Tongue (tissue), 2 donors: ENCODE data around the gene GRAMD2B. TPM values are rescaled to one million over a fixed set of nuclear protein-coding genes. Genes with fewer than 3 reads are reported as not detected.
A peak's percentile ranks its signal among the peaks of the same experiment; 100 is the strongest.
"Not testable (repeated sequence)": the region's sequence is repeated elsewhere in the genome, so short reads cannot be mapped to it uniquely, and the experiment has no call there.

Experiments used
- DNase-seq: peaks from one replicate; pipeline ENCODE4 v3.0.0-alpha.2; 2015
- total RNA-seq: library from RNA; depleted of rRNA; stranded (reverse); fragments of >200 nt; gene quantifications from one replicate; pipeline ENCODE4 v1.2.3, GENCODE V29; 2014

GRAMD2B gene, protein sequence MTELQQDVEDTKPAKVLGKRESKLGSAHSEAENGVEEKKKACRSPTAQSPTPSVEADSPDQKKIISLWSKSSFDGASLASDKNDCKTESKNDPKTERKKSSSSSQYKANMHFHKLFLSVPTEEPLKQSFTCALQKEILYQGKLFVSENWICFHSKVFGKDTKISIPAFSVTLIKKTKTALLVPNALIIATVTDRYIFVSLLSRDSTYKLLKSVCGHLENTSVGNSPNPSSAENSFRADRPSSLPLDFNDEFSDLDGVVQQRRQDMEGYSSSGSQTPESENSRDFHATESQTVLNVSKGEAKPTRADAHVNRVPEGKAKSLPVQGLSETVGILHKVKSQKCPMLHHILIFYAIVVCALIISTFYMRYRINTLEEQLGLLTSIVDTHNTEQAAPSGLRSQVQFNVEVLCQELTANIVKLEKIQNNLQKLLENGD
- total RNA-seq, result 16.2 TPM

DNA sequence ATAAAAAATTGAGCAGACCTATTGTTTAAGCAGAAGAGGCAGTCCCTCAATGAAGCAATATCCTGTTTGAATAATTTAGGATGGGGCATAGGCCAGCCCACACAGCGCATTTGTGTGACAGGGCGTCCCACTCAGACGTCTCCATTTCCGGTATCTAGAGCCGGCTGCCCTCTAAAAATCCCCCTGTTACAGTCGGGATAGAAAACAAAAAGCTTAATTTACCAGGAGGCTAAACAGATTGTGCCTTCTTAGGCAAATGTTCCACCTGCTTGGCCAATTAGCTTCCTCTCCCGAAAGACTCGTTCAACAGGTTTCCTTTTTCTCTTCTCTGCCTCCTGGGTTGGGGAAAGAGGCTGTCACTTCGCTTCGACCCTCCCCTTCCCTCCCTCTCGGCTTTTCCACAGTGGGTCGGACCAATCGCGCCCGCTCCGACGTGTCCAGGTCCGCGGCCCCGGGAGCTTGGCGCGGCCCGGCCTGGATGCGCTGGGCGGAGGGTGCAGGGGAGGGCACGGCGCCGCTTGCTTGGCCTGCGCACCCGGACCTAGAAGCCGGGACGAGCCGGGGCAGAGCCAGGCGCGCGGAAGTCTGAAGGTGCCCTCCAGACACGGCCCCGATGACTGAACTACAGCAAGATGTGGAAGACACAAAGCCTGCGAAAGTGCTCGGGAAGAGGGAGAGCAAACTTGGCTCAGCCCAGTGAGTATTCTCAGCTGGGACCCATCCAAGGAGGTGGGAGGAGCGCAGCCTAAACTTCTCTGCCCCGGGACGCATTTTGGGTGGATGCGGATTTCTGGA is at the start of gene GRAMD2B:
GRAMD2B (plus strand) TSS at position 416 of the 795 bp plus-strand sequence; CDS start at position 614, 198 bp downstream.
- DNase-seq, result peak; percentile 90

DNA sequence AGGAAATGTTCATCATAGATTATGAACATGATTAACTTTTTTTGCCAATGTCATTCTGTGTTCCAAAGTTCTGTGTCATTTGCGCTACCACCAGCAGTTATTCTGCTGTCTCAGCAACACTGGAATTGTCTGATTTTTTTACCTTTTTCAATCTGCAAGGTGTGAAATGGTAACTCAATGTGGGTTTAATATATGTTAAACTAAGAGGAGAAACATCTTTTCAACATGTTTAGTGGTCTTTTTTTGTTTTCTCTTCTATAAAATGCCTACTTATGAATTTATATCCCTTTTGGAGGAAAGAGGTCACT is 49.1 kb upstream of the GRAMD2B start:
- DNase-seq, result no peak

DNA sequence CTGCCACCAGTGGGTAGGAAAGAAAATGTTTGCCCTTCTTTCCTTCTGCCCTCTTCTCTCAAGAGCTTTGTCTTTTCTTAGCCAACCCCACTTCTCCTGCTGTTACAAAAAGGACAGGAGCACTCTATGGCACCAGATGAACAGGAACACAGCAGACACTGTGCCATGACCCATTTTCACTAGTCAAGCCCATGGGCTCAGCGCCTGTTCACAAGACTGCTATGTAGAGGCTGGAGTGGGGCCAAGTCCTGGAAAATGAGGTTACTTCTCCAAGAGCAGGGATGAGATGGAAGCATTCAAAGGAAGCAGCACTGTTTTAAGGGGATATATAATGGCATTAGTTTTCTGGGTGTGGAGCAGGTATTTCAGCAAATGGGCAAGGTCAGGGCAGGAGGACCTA is 46.8 kb upstream of the GRAMD2B start:
- DNase-seq, result no peak

DNA sequence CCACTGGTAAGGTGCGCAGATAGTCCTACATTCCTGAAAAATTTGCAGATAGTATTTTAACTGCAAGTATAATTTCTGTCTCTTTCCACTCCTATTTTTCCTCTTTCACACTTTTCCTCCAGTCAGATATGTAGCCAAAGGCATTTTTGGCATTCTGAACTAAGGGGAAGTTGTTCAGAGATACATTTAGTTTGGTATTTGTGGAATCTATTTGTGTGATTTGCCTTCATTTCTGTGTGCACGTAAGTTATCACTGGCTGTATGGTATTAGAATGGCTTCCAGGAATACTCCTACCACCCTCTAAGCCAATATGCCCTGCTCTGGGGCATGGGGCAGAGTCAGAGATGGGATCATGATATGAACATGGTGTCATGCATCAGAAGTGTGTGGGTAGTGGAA is 45.8 kb upstream of the GRAMD2B start:
- no peak for DNase-seq

DNA sequence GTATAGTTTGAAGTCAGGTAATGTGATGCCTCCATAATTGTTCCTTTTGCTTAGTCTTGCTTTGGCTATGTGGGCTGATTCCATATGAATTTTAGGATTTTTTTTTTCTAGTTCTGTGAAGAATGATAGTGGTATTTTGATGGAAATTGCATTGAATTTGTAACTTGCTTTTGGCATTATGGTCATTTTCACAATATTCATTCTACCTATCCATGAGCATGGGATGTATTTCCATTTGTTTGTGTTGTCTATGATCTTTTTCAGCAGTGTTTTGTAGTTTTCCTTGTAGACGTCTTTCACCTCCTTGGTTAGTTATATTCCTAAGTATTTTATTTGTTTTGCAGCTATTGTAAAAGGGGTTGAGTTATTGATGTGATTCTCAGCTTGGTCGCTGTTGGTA is 42.9 kb upstream of the GRAMD2B start:
- DNase-seq, result not testable (repeated sequence)

DNA sequence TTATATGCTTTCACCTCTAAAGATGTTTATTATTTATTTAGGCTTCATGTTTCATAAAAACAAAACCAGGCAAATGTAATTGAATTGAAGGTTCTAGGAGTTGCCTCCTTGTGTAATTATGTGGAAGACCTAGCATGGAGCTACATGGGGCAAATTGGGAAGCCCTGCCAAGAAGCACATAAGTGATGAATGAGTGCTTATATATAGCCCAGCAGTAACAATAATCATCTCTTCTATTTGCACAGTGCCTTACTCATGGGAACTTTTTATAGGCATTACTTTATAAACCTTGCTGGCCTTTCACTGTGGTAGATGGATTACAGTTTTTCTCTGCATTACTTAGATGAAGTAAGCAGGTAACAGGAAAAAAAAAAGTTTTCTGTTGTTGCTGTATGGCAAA is 40.0 kb upstream of the GRAMD2B start:
- peak; percentile 44 for DNase-seq

DNA sequence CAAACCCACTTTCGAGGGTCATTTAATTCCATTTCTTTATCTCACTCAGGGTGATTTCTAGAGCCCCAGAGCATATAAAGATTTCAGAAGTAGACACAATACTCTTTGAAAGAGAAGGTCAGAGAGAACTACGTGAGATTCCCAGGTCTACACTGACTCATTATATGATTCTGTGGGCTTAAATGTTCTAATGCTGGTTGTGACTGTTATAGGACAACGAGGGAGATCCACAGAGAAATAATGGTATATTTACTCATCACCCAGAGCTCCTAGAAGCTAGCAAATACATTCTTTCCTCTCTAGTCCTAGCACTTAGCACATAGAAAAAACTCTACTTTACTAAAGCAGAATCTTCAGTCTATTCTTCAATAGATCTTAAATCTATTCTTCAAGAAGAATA is 39.4 kb upstream of the GRAMD2B start:
- no peak for DNase-seq

DNA sequence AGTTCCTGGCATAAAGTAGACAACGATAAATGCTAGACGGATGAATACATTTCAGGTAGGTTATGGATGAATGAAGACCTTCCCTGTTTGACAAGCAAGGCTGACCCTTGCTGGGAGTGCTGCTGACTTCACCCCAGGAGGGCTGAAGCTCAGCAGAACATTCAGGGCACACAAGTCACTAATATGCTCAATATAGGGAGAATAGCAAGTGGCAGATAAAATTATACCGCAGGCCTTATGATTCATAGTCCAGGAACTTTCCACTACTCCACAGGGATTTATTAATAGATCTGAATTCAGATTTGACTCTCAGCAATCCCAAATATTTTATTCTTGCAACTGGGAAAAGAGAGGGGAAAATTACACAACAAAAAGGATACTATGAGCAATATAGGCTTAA is 38.2 kb upstream of the GRAMD2B start:
- no peak for DNase-seq

DNA sequence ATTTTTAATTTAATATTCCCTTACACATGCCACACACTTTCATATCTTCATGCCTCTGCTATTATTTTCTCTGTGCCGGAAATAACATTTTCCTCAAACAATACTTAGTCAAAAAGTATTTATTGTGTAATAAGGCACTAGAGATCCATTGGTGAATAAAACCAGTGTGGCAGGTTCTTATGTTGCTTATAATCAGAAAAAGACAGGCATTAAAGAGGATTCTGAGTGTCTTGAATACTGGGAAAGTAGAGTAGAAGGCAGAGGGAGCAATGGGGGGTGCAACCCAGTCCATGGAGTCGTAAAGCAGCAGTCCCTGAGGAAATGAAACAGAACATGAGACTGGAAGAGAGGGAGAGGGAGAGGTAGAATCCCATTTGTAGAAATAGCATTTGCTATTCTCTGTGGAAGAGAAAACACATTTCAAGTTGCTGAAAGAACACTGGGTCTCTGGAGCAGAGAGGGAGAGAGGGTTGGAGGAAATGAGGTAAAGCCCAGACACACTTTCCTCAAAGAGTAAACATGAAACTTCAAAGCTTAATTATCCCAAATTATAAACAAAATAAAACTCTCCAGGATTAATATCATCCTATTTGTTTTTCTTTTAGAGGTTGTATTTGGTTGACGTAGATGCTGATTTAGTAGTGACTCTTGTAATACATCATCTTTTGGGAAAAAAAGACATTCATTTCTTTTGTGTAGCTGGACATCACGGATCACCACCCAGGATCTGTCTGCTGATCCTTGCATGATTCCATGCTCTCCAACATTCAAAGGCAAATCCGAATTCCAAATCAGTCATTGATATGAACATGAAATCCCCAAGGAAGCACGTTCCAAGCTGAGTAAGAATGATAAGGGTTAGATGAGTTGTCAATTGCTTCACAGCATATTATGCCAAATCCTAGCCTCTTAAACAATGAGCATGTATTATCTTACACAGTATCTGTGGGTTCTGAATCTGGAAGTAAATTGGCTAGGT is 37.4 kb upstream of the GRAMD2B start:
- no peak for DNase-seq

DNA sequence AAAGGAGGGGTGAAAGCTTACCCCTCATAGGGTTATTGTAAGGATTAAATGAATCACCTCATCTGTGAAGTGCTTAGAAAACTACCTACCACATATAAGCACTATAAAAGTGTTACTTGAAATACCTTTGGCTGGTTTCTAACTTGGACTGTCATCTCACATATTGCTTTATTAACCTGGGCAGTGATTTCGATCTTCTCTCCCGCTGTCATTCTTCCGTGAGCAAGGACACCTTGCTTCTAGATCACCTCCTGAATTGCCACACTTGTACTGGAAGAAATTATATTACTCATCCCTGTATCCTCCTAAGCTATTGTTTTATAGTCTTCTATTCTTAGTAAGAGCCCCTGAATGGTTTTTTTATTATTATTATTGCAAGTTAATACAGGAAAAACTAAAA is 34.0 kb upstream of the GRAMD2B start:
- DNase-seq, result no peak

DNA sequence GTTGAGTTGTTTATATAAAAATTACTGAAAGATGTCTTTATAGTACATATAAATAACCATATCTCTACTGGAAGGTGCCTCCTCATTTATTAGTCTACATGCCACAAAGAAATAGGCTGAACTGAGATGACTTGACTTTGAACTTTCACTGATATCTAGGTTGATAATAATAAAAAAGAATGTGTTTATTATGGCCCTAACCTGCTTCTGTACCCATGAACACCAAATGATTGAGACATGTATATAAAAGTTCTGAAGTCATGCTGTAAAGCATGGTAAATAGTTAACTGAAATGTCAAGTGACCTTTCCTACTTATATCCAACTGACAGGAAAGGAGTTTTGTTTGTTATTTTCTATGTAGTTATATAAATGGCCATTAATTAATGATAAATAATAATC is 33.2 kb upstream of the GRAMD2B start:
- DNase-seq, result no peak

DNA sequence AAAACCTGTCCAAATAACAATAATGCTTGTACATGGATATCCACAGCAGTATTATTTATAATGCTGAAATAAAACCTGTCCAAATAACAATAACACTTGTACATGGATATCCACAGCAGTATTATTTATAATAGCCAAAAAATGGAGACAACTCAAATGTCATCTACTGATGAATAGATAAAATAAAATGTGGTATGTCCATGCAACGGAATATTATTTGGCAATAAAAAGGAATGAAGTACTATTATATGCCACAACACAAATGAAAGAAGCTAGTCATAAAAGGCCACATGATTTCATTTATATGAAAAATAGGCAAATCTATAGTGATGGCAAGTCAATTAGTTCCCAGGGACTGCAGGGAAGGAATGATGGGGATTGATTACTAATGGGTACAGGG is 31.8 kb upstream of the GRAMD2B start:
- no peak for DNase-seq

DNA sequence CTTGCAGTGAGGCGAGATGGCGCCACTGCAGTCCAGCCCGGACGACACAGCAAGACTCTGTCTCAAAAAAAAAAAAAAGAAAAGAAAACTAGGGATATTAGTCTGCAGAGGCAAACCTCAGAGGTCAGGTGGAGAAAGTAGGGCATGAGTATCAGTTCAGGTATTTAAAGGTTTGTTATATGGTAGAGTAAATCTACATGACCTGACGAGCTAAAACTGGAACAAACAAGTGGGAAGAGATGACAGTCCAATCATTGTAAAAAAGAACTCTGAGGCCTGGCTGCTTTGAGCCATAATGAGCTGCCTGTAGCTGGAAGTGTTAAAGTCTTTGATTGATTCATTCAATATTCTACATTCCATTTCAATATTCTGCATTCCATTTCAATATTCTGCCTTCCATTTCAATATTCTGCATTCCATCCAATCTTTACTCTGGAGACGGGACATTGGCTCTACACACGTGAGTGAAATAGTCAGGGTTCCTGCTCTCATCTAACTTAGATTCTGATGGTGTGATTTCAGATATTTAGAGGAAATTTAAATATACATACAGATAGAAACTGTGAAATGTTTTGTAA is 28.9 kb upstream of the GRAMD2B start:
- no peak for DNase-seq

DNA sequence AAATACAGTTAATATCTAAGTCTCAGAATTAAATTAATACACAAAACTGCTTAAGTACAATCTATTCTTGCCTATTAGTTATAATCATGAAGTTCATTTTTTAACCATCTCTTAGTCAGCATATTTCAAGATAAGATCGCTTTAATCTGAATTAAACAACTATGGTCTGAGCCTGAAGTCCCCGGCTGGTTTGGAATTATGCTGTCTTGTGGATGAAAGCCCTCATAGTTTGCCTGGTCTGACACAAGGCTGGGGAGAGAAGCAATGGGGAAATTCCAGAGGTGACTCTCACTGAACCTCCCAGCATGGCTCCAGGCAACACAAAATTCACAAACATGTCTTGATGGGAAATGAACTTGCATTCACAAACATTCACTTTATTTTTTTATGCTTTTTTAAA is 28.0 kb upstream of the GRAMD2B start:
- no peak for DNase-seq

DNA sequence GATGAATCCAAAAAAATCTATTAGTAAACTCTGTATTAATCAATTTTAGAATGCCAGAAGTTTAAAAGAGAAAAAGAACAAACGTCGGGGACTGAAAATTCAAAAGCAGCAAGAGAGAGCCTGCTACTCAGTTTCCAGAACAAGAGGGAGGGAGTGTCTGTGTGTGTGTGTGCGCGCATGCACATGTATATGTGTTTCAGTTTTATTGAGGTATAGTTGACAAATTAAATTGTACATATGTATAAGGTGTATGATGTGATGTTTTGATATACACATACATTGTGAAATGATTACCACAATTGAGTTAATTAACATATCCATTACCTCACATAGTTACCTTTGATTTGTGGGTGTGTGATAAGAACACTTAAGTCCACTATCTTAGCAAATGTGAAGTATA is 27.6 kb upstream of the GRAMD2B start:
- no peak for DNase-seq

DNA sequence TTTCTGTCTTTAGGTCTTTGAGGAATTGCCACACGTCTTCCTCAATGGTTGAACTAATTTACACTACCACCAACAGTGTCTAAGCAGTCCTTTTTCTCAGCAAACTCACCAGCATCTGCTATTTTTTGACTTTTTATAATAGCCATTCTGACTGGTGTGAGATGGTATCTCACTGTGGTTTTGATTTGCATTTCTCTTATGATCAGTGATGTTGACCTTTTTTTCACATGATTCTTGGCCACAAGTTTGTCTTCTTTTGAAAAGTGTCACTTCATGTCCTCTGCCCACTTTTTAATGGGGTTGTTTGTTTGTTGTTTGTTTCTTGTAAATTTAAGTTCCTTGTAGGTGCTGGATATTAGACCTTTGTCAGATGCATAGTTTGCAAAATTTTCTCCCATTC is 26.5 kb upstream of the GRAMD2B start:
- DNase-seq, result not testable (repeated sequence)

DNA sequence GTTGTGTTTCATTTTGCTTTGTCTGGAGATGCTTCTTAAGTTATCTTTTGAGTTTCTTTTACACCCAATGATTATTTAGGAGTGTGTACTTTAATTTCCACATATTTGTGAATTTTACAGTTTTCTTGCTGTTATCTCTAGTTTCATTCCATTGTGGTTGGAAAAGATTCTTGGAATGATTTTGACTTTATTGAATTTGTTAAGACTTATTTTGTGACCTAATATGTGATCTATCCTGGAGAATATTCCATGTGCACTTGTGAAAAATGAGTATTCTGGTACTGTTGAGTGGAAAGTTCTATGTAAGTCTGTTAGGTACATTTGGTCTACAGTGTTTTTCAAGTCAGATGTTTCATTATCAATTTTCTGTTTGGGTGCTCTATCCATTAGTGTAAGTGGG is 24.4 kb upstream of the GRAMD2B start:
- no peak for DNase-seq

DNA sequence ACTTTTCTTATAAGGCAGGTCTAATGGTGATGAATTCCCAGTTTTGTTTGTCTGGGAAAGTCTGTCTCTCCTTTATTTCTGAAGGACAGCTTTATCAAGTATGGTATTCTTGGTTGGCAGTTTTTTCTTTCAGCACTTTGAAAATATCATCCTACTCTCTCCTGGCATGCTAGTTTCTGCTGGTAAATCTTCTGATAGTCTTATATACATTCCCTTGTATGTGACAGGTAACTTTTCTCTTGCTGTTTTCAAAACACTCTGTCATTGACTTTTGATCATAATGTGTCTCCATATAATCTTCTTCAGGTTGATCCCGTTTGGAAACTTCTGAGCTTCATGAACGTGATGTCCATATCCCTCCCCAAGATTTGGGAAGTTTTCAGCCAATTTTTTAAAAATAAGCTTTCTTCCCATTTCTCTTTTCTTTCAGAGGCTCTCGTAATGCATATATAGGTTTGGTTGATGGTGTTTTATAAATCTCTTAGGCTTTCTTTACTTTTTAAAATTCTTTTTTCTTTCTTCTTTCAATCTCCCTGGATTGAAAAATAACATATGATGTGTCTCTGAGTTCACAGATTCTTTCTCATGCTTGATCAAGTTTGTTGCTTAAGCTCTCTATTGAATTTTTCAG is 22.5 kb upstream of the GRAMD2B start:
- no peak for DNase-seq

DNA sequence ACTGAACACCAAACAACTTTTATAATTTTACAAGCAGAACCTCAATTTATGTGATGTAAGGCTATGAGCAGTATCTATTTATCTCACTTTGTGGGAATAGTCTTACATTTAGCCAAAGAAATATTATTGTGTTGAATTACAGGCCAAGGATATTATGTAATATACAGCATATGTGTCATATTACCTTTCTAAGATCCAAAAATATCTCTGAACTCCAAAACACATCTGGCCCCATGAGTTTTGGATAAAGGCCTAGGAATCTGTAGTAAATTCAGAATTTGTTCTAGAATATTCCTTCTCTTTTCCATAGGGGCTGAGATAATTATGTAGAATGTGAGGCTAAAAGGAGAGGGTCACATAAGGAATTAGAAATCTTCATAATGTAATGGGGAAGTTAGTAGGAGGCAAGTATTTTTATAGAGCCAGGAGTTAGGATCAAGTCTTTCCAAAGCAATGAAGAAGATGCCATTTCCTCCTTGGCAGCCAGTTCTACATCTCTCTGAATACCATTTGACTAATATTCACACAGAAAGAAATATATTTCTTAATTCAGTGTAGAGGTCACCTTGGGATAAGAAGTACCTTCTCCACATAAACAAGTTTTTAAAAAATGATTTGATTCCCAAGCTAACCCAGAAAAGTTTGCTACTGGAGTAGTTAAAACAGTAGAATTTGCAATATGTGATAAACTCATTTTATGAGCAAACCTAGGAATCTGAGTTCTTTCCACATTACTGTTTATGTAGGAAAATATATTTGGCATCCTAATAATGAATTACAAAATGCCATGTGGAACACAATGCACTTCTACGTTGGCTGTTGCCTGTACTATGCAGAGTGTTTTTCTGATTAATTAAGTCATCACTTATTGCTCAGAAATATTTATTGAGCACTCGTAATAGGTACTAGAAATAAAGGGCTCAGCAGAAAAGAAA is 20.3 kb upstream of the GRAMD2B start:
- peak; percentile 18 for DNase-seq

DNA sequence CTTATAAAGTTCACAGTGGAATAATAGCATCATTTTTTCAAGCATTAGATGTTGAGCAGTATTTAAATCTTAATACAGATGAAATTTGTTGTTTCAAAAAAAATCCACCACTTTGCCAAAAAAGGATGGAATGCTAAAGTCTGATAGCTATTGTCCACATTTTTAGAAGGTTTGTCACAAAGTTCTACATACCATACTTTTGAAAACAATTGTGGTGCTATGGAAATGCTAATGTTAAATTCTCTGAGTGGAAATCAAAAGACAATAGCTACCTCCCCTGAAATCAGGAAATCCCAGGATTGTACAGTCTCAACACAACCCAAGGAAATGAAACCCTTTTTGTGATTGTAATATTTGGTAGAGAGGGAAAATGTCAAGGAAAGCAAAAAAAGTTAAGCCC is 19.3 kb upstream of the GRAMD2B start:
- DNase-seq, result no peak

DNA sequence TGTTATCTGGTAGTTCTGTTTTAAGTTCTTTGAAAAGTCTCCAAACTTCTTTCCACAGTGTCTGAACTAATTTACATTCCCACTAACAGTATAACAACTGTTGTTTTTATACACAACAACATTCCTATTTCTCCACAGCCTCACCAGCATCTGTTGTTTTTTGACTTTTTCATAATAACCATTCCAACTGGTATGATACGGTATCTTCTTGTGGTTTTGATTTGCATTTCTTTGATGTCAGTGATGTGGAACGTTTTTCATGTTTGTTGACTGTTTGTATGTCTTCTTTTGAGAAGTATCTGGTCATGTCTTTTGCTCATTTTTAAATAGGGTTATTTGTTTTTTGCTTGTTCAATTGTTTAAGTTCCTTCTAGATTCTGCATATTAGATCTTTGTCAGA is 12.6 kb upstream of the GRAMD2B start:
- no peak for DNase-seq
